Activated T-helper 1 cell treated with Interleukin-2 at 50 U/mL for 16 hours (primary cell): ENCODE measurements around the gene KRTAP1-1.
"Not testable (repeated sequence)": the region's sequence is repeated elsewhere in the genome, so short reads cannot be mapped to it uniquely, and the experiment has no call there.

Experiments used
- DNase-seq: peaks from one replicate; pipeline ENCODE4 v3.0.0-alpha.2; 2020; ENCODE audit warnings: low read depth

Gene KRTAP1-1

GRCh38 chr17:41012326-41013120, 28.7 kb downstream of the KRTAP1-1 start:
- no peak for DNase-seq

GRCh38 chr17:41010441-41010840, 30.8 kb downstream of the KRTAP1-1 start:
- DNase-seq: no peak

- DNase-seq: no peak
These were observed 31.3 kb downstream of the KRTAP1-1 start for GRCh38 chr17:41009936-41010335.

- DNase-seq: no peak
These were observed 31.9 kb downstream of the KRTAP1-1 start for GRCh38 chr17:41009301-41009760.

- no peak for DNase-seq
These were observed 32.4 kb downstream of the KRTAP1-1 start, which contains the start of gene KRTAP3-1 for GRCh38 chr17:41008811-41009210. Gene KRTAP3-1 (minus strand): TSS chr17:41009128. CDS start chr17:41009074, 54 bp downstream.

- no peak for DNase-seq
These were observed 36.9 kb downstream of the KRTAP1-1 start for GRCh38 chr17:41004397-41004796.

GRCh38 chr17:41003926-41004325, 37.3 kb downstream of the KRTAP1-1 start:
- no peak for DNase-seq

- no peak for DNase-seq
These were observed 38.4 kb downstream of the KRTAP1-1 start for GRCh38 chr17:41002814-41003213.

GRCh38 chr17:41001795-41002194, 39.5 kb downstream of the KRTAP1-1 start:
- no peak for DNase-seq

GRCh38 chr17:40999563-40999962, 41.7 kb downstream of the KRTAP1-1 start, which contains the start of gene KRTAP3-2:
Gene KRTAP3-2 (minus strand): TSS chr17:40999906. CDS start chr17:40999853, 53 bp downstream.
- DNase-seq: not testable (repeated sequence)

- no peak for DNase-seq
These were observed 43.9 kb downstream of the KRTAP1-1 start for GRCh38 chr17:40997361-40997760.

- no peak for DNase-seq
These were observed 44.4 kb downstream of the KRTAP1-1 start for GRCh38 chr17:40996829-40997228.

GRCh38 chr17:40995116-40995515, 46.1 kb downstream of the KRTAP1-1 start:
- no peak for DNase-seq

- DNase-seq: no peak
These were observed 47.4 kb downstream of the KRTAP1-1 start, which contains the start of gene KRTAP3-3 for GRCh38 chr17:40993839-40994238. Gene KRTAP3-3 (minus strand): TSS chr17:40994164. CDS start chr17:40994097, 67 bp downstream.

GRCh38 chr17:40993084-40993483, 48.2 kb downstream of the KRTAP1-1 start:
- DNase-seq: no peak

- DNase-seq: no peak
These were observed 48.6 kb downstream of the KRTAP1-1 start for GRCh38 chr17:40992666-40993065.
